HG02623 (cell line): ENCODE data around the gene RNF38.
"Not testable (repeated sequence)": the region's sequence is repeated elsewhere in the genome, so short reads cannot be mapped to it uniquely, and the experiment has no call there.

Experiments
- ATAC-seq: cut with Tn5 transposase; IDR thresholded peaks from one replicate; pipeline ENCODE4 v1.9.1; 2021; ENCODE audit warnings: moderate library complexity; ENCODE audit not compliant: unreplicated experiment

RNF38 gene

GRCh38 chr9:36337002-36337401 lies 63.1 kb downstream of the RNF38 start:
- ATAC-seq = no peak

DNA sequence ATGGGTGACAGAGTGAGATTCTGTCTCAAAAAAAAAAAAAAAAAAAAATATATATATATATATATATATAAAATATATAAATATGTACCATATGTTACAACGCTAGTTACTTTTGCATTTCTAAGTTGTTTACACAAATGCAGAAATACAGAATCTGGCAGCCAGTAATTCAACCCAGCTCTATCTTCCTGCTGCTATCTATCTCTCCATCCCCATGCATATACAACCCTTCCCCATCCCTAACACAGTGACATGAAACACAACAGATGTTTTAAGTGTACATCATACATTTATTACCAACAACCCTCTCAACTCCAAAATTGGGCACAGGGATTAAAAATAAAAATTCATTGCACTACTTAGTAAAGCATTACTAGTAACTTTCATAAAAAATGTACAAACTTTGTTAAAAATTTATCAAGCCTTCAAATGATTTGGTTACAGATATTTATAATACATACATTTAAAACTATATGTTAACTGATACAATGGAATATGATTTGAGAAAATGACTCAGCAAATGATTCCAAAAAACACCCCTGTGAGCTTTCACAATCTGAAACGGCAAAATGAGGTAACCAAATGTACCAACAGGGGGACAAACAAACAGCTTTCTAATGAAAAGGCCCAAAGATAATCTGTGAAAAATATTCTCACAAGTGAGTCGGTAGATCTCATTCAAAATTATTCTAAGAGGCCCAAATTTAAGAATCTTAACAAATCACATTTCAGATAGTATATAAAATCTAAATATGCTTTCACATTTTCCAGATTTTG lies 63.8 kb downstream of the RNF38 start:
- ATAC-seq = no peak

DNA sequence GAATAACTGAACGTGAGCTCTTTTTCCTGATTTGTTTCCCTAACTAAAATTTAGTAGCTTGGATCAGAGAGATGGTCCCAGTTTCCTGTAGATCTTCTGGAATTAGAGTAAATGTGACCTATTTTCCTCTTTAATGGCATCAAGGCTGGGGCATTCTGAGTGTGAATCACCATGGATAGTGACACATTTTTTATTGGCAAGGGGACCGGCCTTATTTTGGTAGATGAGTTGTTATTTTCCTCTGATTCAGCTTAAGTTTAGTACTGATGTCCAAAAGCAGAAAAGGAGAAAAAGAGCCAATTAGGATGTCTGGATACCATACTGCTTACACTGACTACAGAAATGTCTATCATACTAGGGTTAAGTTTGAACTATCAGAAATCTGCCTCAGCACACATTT lies 68.1 kb downstream of the RNF38 start:
- no peak for ATAC-seq

GRCh38 chr9:36328798-36329411 lies 71.2 kb downstream of the RNF38 start:
- ATAC-seq = no peak

GRCh38 chr9:36325081-36325828 lies 74.8 kb downstream of the RNF38 start:
- no peak for ATAC-seq

- no peak for ATAC-seq
These were observed 76.1 kb downstream of the RNF38 start for GRCh38 chr9:36323926-36324325.

- ATAC-seq = no peak
These were observed 77.6 kb downstream of the RNF38 start for GRCh38 chr9:36322462-36322861.

- not testable (repeated sequence) for ATAC-seq
These were observed 78.2 kb downstream of the RNF38 start for GRCh38 chr9:36321903-36322302.

- no peak for ATAC-seq
These were observed 79.6 kb downstream of the RNF38 start for GRCh38 chr9:36320466-36320865.

- ATAC-seq = no peak
These were observed 80.3 kb downstream of the RNF38 start for GRCh38 chr9:36319806-36320205.

DNA sequence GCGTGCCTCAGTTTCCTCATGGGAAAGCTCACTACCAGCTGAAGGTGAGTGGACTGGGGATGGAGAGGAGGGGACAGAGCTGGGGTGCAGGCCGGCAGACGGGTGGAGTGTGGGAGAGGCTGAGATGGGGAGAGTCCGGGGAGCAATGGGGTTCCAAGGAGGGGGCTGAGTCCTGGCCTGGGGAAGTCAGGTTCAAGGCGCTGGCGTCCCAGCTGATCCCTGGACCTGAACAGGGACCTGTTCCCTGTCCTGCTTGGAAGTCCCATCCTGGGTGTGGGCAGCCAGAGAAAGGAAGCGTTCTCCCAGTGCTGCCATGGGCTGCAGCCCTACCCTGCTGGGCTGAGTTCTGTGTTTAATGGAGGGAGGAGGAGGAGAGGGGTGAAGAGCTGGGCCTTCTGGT lies 80.9 kb downstream of the RNF38 start:
- no peak for ATAC-seq

DNA sequence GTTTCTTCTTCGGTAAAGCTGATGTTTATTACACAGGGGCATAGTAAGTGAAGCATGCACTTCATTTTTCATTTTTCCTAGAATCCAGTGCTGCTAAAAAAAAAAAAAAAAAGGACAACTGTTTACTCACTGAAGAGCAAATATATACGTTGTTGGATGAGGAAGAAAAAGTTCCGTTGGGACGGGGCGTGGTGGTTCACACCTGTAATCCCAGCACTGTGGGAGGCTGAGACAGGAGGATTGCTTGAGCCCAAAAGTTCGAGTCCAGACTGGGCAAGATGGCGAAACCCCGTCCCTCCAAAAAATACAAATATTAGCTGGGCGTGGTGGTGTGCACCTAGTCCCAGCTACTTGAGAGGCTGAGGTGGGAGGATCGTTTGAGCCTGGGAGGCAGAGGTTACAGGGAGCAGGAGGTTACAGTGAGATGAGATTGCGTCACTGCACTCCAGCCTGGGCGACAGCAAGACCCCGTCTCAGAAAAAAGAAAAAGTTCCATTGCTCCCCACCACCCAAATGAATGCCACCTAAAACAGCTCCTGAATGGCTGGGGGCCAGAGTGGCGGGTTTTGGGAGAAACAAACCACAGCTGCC lies 81.8 kb downstream of the RNF38 start:
- no peak for ATAC-seq

GRCh38 chr9:36317766-36318165 lies 82.3 kb downstream of the RNF38 start:
- ATAC-seq = no peak

DNA sequence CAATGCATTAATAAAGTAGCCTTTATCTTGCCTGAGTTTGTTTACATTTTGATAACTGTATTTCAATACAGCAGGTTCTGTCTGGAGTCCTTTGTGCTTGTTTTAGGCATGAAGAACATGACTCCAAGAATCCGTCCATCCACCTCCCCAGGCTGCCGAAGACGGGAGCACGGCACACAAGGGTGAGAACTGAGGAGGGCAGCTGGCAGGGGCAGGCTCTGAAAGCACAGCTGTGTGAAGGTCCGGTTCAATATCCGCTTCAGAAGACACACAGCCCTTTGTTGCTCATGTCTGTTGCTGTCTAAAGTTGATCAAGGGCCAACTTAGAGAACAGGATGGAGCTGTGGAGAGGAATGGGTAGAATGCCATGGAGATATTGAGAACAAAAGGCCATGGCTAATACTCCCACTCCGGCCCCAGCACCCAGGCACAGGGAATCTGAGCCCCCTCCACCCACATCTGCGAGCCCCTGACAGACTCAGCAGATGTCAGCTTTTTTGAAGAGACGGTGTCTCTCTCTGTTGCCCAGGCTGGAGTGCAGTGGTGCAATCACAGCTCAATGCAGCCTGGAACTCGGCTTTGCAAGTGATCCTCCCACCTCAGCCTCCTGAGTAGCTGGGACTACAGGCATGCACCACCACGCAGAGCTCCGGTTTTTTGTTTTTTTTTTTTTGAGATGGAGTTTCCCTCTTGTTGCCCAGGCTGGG lies 83.3 kb downstream of the RNF38 start:
- no peak for ATAC-seq

- no peak for ATAC-seq
These were observed 84.0 kb downstream of the RNF38 start for GRCh38 chr9:36316049-36316448.

DNA sequence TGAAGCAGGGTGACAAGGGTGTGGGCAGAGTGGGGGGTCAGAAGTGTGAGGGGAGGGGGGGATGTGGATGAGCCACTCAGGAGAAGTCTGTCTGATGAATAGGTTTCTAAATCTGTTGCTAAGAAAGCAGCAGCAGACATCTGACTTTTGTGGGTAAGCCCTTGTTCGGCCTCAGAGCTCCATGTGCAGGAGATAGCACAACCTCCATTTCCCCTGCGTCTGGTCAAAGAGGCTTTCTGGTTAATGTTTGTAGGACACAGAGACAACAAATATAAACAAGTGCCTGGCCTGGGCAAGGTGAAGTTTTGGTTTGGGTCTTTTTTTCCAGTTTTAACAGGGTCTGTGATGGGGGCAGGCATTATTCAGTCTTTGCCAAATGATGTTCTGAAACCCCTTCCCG lies 84.8 kb downstream of the RNF38 start:
- ATAC-seq = no peak

GRCh38 chr9:36314740-36315139 lies 85.3 kb downstream of the RNF38 start:
- no peak for ATAC-seq

- no peak for ATAC-seq
These were observed 93.4 kb downstream of the RNF38 start for GRCh38 chr9:36306471-36307306.

- not testable (repeated sequence) for ATAC-seq
These were observed 95.7 kb downstream of the RNF38 start for GRCh38 chr9:36304366-36304765.

DNA sequence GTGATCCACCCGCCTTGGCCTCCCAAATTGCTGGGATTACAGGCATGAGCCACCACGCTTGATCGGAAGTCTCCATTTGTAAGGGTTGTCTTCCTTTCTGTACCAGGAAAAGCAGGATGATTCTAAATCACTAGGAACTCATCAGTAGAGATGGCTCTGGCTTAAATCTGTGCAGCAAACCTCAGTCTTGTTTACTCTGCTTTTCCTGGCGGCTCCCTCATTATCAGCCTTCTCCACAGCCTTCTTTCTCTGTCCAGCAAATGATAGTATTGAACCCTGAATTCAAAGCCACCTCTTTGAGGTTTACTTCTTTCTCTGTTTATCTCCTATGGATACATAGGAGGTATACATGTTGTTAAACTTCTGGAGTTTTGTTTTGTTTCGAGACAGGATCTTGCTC lies 98.8 kb downstream of the RNF38 start:
- no peak for ATAC-seq
